GM12891 (cell line): ENCODE measurements around the gene ANAPC2.

Experiments used
- POLR2A ChIP-seq: IDR thresholded peaks from 2 replicates; pipeline ENCODE4 v1.6.1; 2011; ENCODE audit warnings: low read depth, low read length, control low read depth
- POLR2AphosphoS5 ChIP-seq: IDR thresholded peaks from 2 replicates; pipeline ENCODE4 v1.6.1; 2011; ENCODE audit warnings: low read depth, low read length, control low read depth

- TF ChIP-seq POLR2AphosphoS5 (no peak; the same call in 1 of the 2 replicates), POLR2A (0 out of 2 replicates have a peak, but pooled peaks have one; percentile 12)
Measured at GRCh38 chr9:137175345-137175961, 12.9 kb downstream of the ANAPC2 start.
